ENCODE measurements around the gene UGDH. TPM values are rescaled to one million over a fixed set of nuclear protein-coding genes. Genes with fewer than 3 reads are reported as not detected.

The UGDH gene
- total and polyA plus RNA-seq, 10 of the 15 experiments (the other 5 are each of a cell fraction or from before 2014, with no cell fraction given), result 11.1 to 60.3 (median 26.8) TPM

- 68% methylated on average over 10 of the region's 10 CpGs for WGBS (ENCODE audit: insufficient coverage, insufficient replicate concordance, low lambda C conversion rate, missing lambda C conversion rate)
- no peak for ATAC-seq
- no peaks in the 10 kb centered on the region for H3K79me2 ChIP-seq (ENCODE audit: control insufficient read depth, insufficient read depth, low read length)
- H3K27me3 ChIP-seq (replicated peaks in 1 of 2; ENCODE audit: control insufficient read depth in 2 of 2, insufficient read depth in 2 of 2, low read length in 1 of 2), result no peaks in the 10 kb centered on the region
- H3K4me1 ChIP-seq (ENCODE audit: control insufficient read depth, insufficient read depth, low read length), result no peaks in the 10 kb centered on the region
- CTCF ChIA-PET, result interaction anchor here (1.6 kb wide), 1 partner anchor 17 kb away, joined by 3 read pairs; no protein-coding TSS in a partner anchor
- H3K36me3 ChIP-seq (ENCODE audit: control insufficient read depth in 2 of 2, insufficient read depth in 2 of 2, low read length in 1 of 2), result no peaks in the 10 kb centered on the region
- no TSS peak for BruUV-seq (replicated peaks)
- in situ Hi-C loops (cut with MboI), result no loop called here
- no peak overlapping the region for H3K9ac ChIP-seq (ENCODE audit: control insufficient read depth, insufficient read depth, low read length)
- POLR2A ChIA-PET, result interaction anchor here (0.6 kb wide), 1 partner anchor 323 kb away, joined by 5 read pairs; no protein-coding TSS in a partner anchor
- DNase-seq (ENCODE audit: low read depth, low spot score), result no peak
- H2AFZ ChIP-seq (ENCODE audit: control insufficient read depth, low read depth, low read length), result no peak overlapping the region
- no peak overlapping the region for H3K4me2 ChIP-seq (ENCODE audit: control insufficient read depth, insufficient read depth)
- H4K20me1 ChIP-seq (ENCODE audit: control insufficient read depth, insufficient read depth), result no peaks in the 10 kb centered on the region
- intact Hi-C loops (cut with micrococcal nuclease; ENCODE audit: unreplicated experiment), result no loop called here
- SMC1A ChIA-PET (ENCODE audit: uncharacterized antibody, unreplicated experiment), result interaction anchor here (0.7 kb wide), 1 partner anchor 38 kb away, joined by 3 read pairs; no protein-coding TSS in a partner anchor
- H3K9me3 ChIP-seq (replicated peaks; ENCODE audit: control insufficient read depth, insufficient read depth, low read length), result no peaks in the 10 kb centered on the region
- no peak for FAIRE-seq
- no peak overlapping the region for H3K4me3 ChIP-seq
- RAD21 ChIA-PET (ENCODE audit: unreplicated experiment), result interaction anchor here (0.6 kb wide), 1 partner anchor 15 kb away, joined by 3 read pairs; no protein-coding TSS in a partner anchor
- H3K27ac ChIP-seq (ENCODE audit: control insufficient read depth, insufficient read depth), result no peak overlapping the region
- TF ChIP-seq CREB1 (IDR thresholded peaks at IDR 0.05; ENCODE audit: low read depth) (no peak), ZBED1 (IDR thresholded peaks at IDR 0.05; ENCODE audit: borderline replicate concordance) (no peak), TARDBP (IDR thresholded peaks at IDR 0.05; ENCODE audit: borderline replicate concordance) (no peak), NBN (IDR thresholded peaks at IDR 0.05) (no peak), BCLAF1 (IDR thresholded peaks at IDR 0.05) (no peak), ZNF24 (IDR thresholded peaks at IDR 0.05) (no peak), SMAD5 (IDR thresholded peaks at IDR 0.05; ENCODE audit: low read depth) (no peak), FOS (IDR thresholded peaks at IDR 0.05; ENCODE audit: borderline replicate concordance, extremely low read depth, insufficient read length) (no peak), HSF1 (IDR thresholded peaks at IDR 0.05; ENCODE audit: low read depth, low read length) (no peak), KLF5 (IDR thresholded peaks at IDR 0.05; ENCODE audit: partially characterized antibody) (no peak), POU2F2 (IDR thresholded peaks at IDR 0.05; ENCODE audit: borderline replicate concordance, low read depth, low read length) (no peak), EZH2 (IDR thresholded peaks at IDR 0.05; ENCODE audit: borderline replicate concordance, control insufficient read depth, low read depth, low read length) (no peak), SIN3A (IDR thresholded peaks at IDR 0.05; ENCODE audit: low read depth, low read length) (no peak), STAT1 (conservative IDR thresholded peaks at IDR 0.05) (no peak), MLLT1 (IDR thresholded peaks at IDR 0.05) (no peak), RAD51 (IDR thresholded peaks at IDR 0.05) (no peak), IKZF2 (IDR thresholded peaks at IDR 0.05) (no peak), NFIC (IDR thresholded peaks at IDR 0.05; ENCODE audit: low read depth, low read length) (no peak), ATF3 (IDR thresholded peaks at IDR 0.05; ENCODE audit: borderline replicate concordance, extremely low read depth, low read depth, low read length) (no peak), SP1 (IDR thresholded peaks at IDR 0.05; ENCODE audit: low read depth, low read length) (no peak)
These were observed 40.9 kb downstream of the UGDH start for GRCh38 chr4:39486221-39486804.

Measured in GM12878 (cell line).